ENCODE measurements around the gene SPECC1L.

Gene SPECC1L

GRCh38 chr22:24430431-24431308 lies 160.0 kb downstream of the SPECC1L start:
- no peak for DNase-seq

DNA sequence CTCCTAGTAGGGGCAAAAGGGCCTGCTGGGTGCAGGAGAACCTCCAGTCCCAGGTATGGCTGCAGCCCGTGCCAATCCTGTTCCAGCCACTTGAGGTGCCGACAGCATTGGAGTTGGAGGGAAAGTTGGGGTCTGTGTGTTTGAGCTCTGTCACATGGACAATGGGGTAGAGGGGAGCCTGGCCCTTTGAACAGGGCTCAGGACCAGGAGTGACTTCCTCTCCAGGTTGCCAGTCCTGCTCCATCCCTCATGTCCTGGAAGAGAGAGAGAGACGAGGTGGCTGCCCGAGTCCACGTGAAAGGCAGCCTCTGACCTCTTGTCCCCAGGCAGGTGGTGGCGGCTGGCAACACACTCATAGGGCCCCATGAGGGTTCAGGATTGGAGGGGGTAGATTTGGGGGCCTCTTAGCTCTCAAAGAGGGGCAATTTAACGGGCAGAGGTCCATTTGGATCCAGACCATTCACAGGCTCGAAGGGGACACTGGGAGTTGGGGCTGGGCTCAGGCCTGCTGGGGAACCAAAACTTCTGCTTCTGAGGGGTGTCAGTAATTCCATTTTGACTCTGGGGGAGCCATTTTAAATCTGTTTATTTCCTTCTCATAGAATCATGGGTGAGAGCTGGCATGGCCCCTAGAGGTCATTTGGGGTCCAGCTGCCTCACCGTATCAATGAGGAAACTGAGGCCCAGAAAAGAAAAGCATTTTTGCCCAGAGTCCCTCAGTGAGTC lies 160.8 kb downstream of the SPECC1L start:
- DNase-seq, result no peak

DNA sequence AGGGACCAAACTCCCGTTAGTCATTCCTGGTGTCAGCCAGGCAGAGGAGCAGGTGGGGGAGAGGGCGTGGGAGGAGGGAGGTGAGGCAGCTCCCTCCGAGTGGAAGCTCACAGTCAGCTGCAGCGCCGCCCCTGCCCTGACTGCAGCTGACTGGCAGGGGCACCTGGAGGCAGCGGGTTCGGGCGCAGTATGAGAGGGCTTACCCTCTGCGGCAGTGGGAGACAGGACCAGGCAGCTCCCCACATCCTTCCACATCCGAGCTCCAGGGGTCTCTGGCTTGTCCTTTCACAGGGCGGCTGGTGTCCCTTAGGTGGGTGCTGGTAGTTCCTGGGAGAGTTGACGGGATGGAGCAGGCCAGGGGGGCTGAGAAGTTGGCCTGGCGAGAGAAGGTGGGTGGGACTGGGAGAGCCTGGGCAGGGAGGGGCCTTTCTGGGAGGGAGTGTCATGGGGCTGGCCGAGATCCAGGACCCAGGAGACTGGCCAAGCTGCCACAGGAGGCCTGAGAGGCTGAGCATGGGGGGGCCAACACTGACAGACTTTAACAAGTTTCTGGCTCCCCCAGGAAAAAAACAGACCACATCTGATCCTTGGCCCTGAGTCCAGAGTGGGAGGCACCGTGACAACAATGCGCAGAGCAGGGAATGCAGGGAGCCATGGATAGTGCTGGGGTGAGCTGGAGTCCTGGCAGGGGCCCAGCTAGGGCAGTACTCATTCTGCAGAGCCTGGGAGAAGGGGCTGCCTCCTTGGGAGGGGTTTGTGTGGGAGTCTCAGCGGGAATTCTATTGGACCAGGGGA lies 161.6 kb downstream of the SPECC1L start:
- DNase-seq, result peak; percentile 33 to 74

- DNase-seq, result no peak
Observed at GRCh38 chr22:24433001-24433827, 162.6 kb downstream of the SPECC1L start.

DNA sequence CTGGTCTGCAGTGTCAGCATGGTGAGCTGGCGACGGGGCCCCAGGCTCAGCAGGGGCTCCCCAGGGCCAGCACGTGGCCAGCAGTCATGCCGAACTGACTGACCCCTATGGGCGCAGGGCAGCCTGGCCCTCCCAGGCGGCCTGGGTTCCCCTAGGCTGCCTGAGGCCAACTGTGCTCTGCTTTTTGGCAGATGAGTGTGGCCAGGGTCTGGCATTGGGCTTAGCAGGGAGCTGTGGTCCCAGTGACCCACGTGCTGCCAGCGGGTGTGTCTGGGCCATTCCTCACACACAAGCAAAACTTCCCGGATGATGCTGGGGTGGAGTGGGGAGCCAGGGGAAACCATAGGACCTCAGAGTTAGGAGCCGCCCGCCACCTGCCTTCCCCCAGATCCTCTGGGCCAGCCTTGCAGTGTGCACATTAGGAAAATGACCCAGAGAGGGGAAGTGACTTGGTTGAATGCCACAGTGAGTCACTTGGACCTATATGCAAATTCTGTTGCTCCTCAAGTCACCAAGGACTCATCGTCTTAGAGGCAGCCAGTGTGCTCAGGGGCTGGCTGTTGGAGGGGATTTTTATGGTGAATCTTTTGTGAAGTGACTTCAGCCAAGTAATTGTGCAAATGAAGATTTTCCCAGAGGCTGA lies 163.3 kb downstream of the SPECC1L start:
- DNase-seq, result peak in 1 of 2 experiments; percentile 64

DNA sequence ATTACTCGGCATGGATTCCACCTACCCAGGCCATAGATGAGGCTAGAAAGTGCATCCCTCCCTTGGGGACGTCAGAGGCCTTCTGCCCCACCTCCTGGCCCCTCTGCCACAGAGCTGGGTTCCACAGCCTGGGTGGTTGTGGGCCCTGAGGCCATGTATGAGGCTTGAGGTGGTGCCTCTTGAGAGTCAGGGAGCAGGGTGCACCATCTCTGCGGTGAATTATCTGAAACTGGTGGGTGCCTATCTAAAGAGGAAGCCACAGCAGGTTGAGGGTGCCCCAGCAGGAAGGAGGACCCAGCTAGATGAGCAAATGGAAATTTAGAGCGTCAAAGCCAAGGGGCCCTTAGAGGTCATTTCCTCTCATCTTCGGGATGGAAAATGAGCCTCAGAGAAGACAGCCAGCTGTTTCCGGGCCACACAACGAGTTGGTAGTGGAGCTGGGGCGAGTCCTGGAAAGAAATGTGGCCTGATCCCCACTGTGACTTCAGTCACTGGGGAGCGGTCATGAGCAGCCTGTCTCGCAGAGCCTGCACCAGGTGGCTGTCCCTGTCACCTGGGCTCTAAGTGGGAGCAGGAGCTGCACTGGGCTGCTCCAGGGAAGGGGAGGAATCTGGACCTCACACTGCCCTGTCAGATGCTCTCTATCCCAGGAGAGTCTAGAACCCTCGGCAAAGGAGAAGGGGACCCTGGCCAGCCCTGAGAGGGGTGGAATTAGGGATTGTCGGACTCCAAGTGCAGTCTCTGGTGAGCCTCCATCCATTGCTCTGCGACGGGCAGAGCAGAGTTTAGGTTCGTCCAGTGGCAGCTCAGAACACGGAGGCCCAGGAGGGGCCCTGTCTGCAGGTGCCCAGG lies 164.1 kb downstream of the SPECC1L start:
- DNase-seq, result peak; percentile 55 to 85

DNA sequence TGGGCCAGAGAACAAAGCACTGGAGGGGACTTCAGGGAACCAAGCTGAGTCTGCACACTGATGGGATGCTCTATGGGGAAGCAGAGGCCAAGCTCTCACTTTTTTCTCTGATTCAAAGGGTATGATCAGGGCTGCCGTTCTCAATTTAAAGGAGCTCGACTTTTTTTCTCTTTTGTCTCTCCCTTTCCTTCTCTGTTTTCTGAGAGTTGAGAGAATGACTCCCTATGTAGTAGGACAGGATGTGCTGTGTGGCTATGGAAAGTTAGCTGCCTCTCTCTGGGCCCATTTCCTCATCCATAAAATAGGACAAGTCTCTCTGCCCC lies 164.7 kb downstream of the SPECC1L start:
- no peak for DNase-seq

GRCh38 chr22:24435861-24436371 lies 165.3 kb downstream of the SPECC1L start:
- DNase-seq, result no peak

DNA sequence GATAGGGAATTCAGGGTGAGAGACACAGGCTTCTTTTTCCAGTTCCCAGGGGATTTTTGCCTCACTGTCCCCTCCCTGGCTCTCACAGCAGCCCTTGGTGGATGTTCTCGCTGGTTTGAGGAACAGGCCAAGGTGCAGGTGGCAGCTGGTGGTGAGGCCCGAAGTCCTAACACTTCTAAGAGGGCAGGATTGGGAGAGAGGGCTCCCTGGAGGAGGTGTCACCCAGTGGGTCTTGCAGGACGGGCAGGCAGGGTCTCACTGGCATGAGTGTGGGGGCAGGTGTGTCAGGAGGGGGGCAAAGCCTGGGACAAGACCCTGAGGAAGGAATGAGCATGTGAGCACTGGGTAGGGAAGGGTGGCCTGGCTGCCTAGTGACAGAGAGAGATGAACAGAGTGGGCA lies 165.9 kb downstream of the SPECC1L start:
- DNase-seq, result no peak

DNA sequence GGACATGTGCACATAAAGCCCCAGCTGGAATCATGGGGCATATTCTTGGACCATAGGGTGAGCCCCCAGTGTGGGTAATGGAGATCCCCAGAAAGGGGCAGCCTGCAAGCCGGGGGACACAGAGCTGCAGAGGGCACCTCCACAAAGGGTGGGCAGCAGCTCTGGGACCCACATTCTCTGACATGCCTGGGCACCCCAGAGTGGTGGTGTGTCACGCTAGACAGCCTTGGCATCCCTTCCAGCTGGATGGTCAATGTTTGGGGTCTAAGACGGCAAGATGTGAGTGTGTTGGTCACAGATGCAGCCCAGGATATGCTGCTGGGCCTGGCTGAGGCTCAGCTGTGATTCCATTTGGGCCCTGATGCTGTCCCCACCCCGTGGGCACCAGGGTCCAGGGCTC lies 166.5 kb downstream of the SPECC1L start:
- no peak for DNase-seq

- no peak for DNase-seq
Observed at GRCh38 chr22:24437741-24438328, 167.2 kb downstream of the SPECC1L start.

DNA sequence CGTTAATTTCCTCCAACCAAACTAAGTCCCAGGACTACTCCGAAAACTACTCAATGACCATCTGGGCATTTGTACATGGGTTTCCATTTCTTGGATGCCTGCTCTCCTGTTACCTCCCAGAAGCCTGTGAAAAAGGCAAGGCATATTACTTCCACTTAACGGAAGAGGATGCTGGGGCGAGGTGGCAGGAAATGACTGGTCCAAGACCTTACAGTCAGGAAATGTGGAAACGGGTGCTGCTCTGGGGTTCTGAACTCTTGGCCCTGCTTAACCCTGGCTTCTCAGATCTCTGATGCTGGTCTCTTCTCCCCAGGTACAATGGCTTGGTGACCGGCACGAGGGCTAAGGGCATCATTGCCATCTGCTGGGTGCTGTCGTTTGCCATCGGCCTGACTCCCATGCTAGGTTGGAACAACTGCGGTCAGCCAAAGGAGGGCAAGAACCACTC lies 169.7 kb downstream of the SPECC1L start:
- no peak for DNase-seq

DNA sequence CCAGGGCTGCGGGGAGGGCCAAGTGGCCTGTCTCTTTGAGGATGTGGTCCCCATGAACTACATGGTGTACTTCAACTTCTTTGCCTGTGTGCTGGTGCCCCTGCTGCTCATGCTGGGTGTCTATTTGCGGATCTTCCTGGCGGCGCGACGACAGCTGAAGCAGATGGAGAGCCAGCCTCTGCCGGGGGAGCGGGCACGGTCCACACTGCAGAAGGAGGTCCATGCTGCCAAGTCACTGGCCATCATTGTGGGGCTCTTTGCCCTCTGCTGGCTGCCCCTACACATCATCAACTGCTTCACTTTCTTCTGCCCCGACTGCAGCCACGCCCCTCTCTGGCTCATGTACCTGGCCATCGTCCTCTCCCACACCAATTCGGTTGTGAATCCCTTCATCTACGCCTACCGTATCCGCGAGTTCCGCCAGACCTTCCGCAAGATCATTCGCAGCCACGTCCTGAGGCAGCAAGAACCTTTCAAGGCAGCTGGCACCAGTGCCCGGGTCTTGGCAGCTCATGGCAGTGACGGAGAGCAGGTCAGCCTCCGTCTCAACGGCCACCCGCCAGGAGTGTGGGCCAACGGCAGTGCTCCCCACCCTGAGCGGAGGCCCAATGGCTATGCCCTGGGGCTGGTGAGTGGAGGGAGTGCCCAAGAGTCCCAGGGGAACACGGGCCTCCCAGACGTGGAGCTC lies 170.2 kb downstream of the SPECC1L start:
- no peak for DNase-seq

- DNase-seq, result no peak
Observed at GRCh38 chr22:24441406-24442351, 171.0 kb downstream of the SPECC1L start.

DNA sequence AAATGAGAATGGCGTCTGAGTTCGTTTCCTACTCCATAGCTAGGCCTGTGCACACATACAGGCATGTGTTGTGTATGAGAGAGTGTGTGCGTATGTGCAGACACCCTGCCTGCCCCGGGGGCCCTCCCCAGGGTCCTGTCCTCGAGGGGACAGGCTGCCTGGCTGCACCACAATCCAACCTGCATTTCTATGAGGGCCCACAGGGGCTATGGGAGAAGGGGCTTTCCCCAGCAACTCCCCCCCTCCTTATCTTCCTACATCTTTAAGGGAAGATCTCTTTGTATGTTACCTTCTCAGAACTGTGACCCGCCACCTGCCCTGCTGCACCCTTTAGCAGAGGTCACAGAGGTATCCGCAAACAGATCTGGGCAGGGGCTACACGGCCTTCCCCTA lies 171.7 kb downstream of the SPECC1L start:
- no peak for DNase-seq

GRCh38 chr22:24443668-24444067 lies 173.0 kb downstream of the SPECC1L start:
- no peak for DNase-seq

- no peak for DNase-seq
Observed at GRCh38 chr22:24444251-24444650, 173.6 kb downstream of the SPECC1L start.

DNA sequence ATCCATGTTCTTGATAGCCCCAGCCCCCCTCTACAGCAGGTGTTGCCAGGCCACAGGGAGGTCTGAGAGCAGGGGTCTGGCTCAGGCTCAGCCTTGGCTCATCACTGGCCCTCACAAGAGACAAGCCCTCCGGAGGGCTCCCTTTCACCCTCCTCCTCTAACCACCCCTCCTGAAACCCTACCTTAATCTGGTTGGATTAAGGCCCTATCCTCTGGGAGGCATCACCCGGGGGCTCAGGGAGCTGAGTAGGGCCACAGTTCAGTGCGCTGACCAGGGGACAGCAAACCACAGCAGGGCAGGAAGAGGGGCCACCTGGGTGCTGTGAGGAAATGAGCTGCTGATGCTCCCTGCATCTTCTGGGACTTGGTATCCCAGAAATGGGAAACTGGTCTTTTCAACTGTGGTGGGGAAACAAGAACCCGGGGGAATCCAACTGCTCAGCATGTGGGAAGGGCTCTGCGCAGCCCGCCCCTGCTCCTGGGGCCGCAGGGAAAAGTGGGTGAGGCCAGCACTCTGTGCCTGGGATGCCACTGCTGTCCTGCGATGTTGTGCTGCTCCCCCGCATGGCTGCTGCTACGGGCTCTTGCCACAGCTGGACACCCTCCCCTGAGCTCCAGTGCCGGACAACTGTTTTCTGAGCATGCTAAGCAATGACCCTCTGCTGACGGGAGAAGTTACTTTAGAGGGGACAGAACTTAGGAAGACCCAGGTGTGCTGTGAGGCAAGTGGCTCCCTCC lies 174.3 kb downstream of the SPECC1L start:
- DNase-seq, result no peak

Measured in stimulated activated CD4-positive, alpha-beta T cell treated with anti-CD3 and anti-CD28 coated beads, Interleukin-4, amount 100 ng/mL, for 4 hours (primary cell).